ENCODE measurements around the gene RFC1.
"Not testable (repeated sequence)": the region's sequence is repeated elsewhere in the genome, so short reads cannot be mapped to it uniquely, and the experiment has no call there.

RFC1 gene

DNA sequence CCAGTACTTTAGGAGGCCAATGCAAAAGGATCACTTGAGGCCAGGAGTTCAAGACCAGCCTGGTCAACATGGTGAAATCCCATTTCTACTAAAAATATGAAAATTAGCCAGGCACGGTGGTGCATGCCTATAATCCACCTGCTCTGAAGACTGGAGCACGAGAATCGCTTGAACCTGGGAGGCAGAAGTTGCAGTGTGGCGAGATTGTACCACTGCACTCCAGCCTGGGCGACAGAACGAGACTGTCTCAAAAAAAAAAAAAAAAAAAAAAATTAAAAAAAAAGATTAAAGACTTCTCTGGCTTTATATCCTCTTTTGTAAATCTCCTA, 13.0 kb downstream of the RFC1 start:
- not testable (repeated sequence) for DNase-seq (ENCODE audit: low read depth)

- no peak for DNase-seq (ENCODE audit: low read depth)
Observed at GRCh38 chr4:39349326-39349725, 16.8 kb downstream of the RFC1 start.

DNA sequence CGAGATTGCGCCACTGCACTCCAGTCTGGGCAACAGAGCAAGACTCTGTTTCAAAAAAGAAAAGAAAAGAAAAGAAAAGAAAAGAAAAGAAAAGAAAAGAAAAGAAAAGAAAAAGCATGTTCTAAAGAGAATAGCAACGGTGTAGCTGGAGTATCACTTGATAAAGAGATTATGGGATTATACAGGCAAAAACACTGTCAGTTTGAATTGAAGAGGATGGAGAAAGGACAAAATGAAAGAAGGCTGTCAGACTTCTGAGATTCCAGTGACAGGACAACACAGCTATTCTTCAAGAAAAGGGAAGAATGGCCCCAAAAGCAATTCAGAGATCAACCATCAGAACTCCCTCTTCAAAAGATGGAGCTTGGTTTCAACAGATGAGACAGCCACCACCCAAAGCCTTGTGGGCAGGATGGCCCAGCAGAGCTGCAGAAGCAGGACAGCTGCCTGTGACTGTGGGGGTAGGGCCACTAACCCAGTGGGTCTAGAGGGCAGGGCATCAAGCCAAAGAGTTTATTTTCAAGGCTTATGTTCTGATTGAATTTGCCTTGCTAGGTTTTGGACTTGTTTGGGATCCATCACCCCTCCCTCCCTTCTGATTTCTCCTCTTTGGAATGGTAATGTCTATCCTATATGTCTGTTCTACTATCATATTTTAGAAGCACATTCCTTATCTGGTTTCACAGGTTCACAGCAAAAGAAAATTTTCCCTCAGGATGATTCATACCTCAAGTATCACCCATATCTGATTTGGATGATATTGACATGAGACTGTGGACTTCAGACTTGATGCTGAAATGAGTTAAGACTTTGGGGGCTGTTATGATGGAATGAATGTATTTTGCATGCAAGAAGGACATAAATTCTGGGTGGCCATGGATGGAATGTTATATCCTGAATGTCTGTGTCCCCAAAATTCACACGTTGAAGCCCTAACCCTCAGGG, 17.5 kb downstream of the RFC1 start:
- no peak for DNase-seq (ENCODE audit: low read depth)

DNA sequence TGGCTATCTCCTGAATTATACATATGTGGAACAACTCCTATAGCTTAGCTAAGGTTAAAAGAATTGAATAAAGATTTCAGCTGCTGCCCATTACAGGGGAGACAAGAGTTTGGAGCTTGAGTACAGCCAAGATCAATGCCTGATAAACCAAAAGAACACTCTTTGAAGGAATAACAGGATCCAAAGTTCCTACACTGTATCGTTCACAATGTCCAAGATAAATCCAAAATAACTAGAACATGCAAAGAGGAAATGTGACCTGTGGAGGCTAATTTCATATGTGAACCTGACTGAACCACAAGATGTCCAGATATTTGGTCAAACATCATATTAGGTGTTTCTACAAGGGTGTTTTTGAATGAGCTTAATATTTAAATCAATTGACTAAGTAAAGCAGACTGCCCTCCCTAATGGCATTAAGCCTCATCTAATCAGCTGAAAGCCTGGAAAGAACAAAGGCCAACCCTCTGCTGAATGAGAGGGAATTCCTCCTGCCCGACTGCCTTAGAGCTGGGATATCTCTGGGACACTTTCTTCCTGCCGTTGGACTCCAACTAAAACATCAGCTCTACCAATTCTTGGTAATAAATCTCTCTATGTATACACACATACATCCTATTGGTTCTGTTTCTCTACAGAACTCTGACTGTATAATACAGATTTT, 19.2 kb downstream of the RFC1 start:
- DNase-seq (ENCODE audit: low read depth) = no peak

DNA sequence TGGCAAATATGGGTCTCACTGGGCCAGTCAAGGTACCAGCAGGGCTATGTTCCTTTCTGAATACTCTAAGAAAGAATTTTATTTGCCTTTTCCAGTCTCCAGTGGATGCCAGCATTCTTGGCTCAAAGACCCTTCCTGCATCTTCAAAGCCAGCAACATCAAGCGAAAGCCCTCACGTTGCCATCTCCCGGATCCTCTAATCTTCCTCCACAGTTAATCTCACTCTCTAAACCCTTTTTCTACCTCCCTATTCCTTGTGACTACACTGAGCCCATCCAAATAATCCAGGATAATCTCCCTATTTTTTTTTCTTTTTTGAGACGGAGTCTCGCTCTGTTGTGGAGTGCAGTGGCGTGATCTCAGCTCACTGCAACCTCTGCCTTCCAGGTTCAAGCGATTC, 23.4 kb downstream of the RFC1 start:
- DNase-seq (ENCODE audit: low read depth) = no peak

GRCh38 chr4:39341075-39341725, 25.0 kb downstream of the RFC1 start:
- no peak for DNase-seq (ENCODE audit: low read depth)

DNA sequence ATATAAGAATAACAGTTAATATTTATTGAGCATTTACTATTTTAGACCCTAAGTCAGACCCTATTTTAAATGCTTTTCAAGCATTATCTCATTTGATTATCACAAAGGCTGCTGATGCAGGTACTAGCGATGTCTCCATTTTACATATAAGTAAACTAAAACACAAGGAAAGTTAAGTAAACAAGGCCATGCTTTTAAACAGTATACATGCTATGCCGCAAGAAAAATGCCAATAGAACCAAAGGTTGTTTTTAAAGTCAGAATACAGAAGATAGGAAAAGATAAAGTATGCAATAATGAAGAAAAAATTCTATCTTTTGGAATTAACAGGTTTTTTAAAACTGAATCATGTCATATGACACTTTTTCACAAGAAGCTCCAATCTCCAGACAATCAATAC, 26.2 kb downstream of the RFC1 start:
- DNase-seq (ENCODE audit: low read depth) = no peak

GRCh38 chr4:39337841-39338240, 28.3 kb downstream of the RFC1 start:
- DNase-seq (ENCODE audit: low read depth) = no peak

GRCh38 chr4:39335566-39335965, 30.6 kb downstream of the RFC1 start:
- DNase-seq (ENCODE audit: low read depth) = no peak

GRCh38 chr4:39331191-39331590, 35.0 kb downstream of the RFC1 start:
- DNase-seq (ENCODE audit: low read depth) = no peak

DNA sequence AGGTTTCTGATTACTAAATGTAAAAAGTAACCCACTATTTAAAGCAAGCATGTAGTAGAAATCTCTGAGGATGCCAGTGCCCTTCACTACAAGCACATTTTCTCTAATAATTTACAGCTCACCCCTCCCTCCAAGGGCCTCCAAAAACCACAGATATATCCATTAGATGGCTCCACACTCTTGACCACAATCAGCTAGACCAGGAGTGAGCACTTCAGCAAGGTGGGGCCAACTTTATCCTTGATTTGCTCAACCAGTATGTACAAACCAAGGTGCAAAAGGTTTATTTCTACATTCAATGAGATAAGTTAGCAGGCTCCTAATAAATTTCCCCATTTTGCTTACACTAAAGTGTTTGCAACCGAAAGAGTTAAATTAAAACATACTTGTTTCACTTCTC, 35.8 kb downstream of the RFC1 start:
- no peak for DNase-seq (ENCODE audit: low read depth)

GRCh38 chr4:39326468-39326977, 39.6 kb downstream of the RFC1 start:
- no peak for DNase-seq (ENCODE audit: low read depth)

- DNase-seq (ENCODE audit: low read depth) = no peak
Observed at GRCh38 chr4:39324897-39325613, 41.1 kb downstream of the RFC1 start.

GRCh38 chr4:39324446-39324845, 41.7 kb downstream of the RFC1 start:
- DNase-seq (ENCODE audit: low read depth) = no peak

DNA sequence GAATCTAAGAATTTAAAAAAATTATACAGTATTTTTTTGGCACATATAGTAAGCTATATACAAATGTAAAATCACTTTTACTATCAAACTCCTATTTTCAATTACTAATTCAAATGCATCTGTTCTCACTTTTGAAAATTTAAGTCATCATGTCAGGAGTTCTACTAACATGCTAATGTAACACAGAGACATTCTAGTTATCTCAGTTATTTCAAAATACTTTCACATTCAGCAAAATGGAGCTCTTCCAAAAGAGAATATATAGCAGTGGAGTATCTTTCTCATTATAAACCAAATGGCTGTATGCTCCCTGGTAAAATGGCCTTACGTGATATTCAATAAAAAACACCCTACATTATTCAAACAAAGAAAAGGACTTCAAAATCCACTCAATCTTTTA, 42.3 kb downstream of the RFC1 start:
- no peak for DNase-seq (ENCODE audit: low read depth)

GRCh38 chr4:39320381-39321115, 45.6 kb downstream of the RFC1 start:
- DNase-seq (ENCODE audit: low read depth) = no peak

DNA sequence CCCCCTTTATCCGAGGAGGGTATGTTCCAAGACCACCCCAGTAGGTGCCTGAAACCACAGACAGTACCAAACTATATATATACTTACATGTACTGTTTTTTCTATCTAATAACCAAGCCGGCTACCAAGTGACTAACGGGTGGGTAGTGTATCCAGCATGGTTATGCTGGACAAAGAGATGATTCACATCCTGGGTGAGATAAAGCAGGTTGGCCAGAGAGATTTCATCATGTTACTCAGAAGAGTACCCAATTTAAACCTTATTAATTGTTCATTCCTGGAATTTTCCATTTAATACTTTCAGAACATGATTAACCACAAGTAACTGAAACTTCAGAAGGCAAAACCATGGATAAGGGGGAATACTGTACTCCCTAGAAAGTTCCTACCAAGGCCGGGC, 46.5 kb downstream of the RFC1 start:
- no peak for DNase-seq (ENCODE audit: low read depth)

DNA sequence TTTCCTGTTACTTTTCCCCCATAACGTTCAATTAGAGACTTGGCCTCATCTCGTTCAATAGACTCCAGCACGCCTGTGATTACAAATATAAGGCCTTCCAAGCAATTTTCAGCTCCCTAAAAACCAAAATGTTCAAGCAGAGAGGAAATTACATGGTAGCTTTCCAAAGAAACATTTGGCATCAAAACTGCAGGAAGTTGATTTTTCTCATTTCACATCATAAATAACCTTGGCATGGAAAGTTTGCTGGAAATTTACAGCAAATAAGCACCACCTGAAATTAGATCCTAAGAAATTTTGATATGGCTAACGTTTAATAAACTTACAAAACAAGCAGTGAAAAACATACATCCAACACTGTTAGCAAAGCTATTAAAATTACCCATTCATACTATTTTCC, 53.3 kb downstream of the RFC1 start:
- DNase-seq (ENCODE audit: low read depth) = no peak

GRCh38 chr4:39308611-39309010, 57.6 kb downstream of the RFC1 start:
- DNase-seq (ENCODE audit: low read depth) = no peak

GRCh38 chr4:39305912-39306677, 60.1 kb downstream of the RFC1 start:
- no peak for DNase-seq (ENCODE audit: low read depth)

DNA sequence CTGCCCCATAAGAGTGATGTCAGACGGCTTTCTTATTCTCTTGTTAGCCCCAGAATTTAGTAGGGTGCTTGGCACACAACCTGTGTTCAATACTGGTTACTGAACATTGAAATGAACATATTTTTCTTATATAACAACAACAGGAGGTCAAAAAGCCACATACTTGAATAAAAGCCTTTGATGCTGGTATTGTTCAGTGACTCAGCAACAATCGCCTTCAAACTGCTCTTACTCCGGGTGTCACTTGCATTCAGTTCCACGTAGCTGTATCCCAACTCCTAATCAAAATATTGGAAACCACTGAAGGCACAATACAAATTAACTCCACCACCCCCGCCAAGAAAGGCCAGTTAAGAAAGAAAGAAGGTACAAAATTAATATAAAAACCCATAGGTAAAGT, 61.5 kb downstream of the RFC1 start:
- no peak for DNase-seq (ENCODE audit: low read depth)

Data from stimulated activated CD8-positive, alpha-beta memory T cell treated with anti-CD3 and anti-CD28 coated beads, Interleukin-15, amount 100 ng/mL, for 1 hour (primary cell).